ENCODE results near the gene ARHGAP25.
A peak's percentile ranks its signal among the peaks of the same experiment; 100 is the strongest.

The ARHGAP25 gene, protein sequence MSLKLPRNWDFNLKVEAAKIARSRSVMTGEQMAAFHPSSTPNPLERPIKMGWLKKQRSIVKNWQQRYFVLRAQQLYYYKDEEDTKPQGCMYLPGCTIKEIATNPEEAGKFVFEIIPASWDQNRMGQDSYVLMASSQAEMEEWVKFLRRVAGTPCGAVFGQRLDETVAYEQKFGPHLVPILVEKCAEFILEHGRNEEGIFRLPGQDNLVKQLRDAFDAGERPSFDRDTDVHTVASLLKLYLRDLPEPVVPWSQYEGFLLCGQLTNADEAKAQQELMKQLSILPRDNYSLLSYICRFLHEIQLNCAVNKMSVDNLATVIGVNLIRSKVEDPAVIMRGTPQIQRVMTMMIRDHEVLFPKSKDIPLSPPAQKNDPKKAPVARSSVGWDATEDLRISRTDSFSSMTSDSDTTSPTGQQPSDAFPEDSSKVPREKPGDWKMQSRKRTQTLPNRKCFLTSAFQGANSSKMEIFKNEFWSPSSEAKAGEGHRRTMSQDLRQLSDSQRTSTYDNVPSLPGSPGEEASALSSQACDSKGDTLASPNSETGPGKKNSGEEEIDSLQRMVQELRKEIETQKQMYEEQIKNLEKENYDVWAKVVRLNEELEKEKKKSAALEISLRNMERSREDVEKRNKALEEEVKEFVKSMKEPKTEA

GRCh38 chr2:68734688-68735525 lies at the start of gene ARHGAP25:
Gene ARHGAP25 (plus strand): TSS chr2:68734811. CDS start chr2:68735200, 389 bp downstream.
- peak; percentile 73 to 80 for DNase-seq

- no peak for DNase-seq
These were observed 48.4 kb upstream of the ARHGAP25 start for GRCh38 chr2:68686178-68686577.

- no peak for DNase-seq
These were observed 47.6 kb upstream of the ARHGAP25 start for GRCh38 chr2:68687018-68687417.

DNA sequence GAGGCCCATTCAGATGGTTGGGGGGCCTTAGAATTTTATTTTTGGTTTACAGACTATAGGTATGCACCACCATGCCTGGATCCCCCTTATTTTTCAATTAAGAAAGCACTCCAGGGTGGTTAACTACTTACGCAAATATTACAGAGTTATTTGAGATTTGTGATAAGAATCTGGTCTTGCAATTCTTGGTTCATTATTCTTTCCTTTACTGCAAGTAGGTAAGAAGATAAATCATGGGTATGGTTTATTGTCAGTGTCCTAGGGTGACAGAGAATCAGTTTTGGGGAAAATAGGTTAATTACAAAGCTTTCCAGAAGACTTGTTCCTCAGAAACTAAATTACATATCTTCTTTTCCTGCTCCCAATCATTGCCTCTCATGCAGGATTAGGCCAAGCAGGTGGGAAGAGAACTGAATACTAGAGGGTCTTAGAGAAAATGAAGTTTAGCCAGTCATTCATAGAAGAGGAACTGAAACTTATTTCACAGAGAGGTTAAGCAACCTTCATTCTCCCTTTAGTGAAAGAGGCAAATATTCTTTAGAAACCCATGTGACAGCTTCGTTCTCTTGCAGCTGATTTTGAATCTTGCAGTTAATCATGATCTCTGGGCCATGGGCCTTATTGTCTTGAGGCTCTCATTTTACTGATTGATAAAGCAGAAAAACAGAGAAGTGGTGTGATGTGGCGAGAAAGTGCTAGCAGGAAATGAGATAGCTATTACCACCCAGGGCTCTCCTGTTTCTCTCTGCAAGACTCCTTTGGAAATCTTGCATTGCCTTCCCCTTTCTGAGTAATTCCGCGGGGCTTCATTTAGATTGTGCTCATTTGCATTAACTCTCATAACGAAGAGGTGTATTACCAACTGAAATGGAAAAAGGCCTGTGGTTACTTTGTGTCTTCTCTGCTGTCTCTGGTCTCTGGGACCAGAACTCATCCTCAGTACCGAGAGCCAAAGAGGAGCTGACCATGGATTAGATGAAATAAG lies 44.8 kb upstream of the ARHGAP25 start:
- peak in 1 of 2 donors; percentile 18 for DNase-seq

GRCh38 chr2:68690851-68691250 lies 43.8 kb upstream of the ARHGAP25 start:
- no peak for DNase-seq

GRCh38 chr2:68692511-68692910 lies 42.1 kb upstream of the ARHGAP25 start:
- DNase-seq: no peak

- no peak for DNase-seq
These were observed 40.7 kb upstream of the ARHGAP25 start for GRCh38 chr2:68693951-68694350.

DNA sequence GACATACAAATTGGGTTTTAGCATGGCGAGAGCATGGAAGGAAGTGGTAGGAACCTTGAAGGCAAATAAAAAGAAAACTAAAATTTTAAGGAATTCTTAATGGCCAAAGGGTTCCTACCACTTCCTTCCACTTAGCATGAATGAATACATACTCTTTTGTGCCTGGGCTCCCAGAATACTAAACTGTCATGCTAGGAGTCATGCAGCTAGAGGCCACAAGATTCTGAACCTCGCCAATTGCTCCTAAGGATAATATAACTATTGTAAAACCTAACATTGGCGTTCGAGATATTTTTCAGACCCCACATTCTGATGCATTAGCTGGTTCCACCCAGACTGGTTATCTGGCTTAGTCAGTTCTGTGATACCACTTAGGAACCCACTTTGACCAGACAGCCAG lies 38.6 kb upstream of the ARHGAP25 start:
- no peak for DNase-seq

GRCh38 chr2:68696554-68696953 lies 38.1 kb upstream of the ARHGAP25 start:
- DNase-seq: no peak

DNA sequence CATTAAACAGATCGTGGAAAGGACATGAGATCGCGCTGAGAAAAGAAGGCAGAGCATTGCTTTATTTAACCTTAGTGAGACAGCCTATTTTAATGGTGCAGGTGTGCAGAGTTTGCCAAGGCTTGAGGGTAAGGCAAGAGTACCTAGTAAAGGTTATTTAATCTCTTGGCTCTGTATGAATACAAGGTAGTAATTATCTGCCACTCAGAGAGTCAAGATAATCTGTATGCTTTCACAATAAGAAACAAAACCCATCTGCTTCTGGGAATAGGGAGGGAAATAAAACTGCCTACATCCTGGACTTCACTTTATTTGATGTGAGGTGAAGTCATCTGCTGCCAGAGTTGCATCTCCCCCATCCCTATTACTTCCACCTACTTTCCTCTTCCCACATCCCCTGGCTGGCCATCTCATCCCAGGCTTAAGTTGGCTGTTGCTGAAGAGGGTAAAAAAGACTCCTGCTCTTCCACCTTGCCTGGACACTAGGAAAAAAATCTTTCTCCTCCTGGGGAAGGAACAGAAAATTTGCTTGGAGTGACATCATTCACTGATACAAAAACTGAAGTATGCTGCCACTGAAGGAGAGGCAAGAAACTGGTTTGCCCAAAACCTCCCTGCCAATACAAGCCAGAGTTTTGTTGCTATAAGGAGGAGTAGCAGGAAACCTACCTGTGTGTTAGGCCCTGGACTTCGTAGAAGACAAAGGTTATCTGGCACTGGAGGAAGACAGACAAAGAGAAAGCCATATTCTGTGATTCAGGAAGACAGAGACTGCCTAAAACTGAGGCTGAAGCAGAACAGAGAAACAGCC lies 35.8 kb upstream of the ARHGAP25 start:
- no peak for DNase-seq

DNA sequence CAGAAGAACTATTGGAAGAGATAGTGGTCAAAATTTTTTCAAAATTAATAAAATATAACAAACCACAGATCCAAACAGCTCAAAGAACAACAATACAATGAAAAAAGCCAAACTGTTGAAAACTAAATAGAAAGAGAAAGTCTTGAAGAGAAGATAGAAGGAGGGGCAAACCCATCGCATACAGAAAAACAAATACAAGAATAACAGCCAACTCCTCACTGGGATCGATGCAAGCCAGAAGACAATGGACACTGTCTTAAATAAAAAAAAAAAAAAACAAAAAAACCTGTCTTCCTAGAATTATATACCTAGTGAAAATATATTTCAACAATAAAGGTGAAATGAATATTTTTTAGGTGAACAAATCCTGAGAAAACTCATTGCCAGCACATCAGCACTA lies 34.1 kb upstream of the ARHGAP25 start:
- no peak for DNase-seq

DNA sequence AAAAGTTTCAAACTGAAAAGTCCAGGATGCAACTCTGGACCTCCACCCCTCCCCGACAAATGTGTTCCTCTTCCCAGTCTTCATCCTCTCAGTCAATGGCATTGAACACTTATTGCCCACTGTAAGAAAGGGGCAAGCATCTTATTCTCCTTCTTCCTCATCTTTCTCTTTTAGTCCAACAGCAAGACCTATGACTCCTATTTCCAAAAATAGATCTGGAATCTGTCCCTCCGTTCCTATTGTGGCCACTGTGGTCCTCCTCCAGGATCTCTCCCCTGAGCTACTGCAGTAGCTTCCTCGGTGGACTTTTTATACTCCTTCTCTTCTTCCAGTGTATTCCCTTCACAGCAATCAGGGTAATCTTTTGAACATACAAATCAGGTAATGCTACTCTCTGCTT lies 28.0 kb upstream of the ARHGAP25 start:
- no peak for DNase-seq

GRCh38 chr2:68708629-68709028 lies 26.0 kb upstream of the ARHGAP25 start:
- no peak for DNase-seq

GRCh38 chr2:68709421-68709911 lies 25.1 kb upstream of the ARHGAP25 start:
- peak in 1 of 2 donors; percentile 55 for DNase-seq

DNA sequence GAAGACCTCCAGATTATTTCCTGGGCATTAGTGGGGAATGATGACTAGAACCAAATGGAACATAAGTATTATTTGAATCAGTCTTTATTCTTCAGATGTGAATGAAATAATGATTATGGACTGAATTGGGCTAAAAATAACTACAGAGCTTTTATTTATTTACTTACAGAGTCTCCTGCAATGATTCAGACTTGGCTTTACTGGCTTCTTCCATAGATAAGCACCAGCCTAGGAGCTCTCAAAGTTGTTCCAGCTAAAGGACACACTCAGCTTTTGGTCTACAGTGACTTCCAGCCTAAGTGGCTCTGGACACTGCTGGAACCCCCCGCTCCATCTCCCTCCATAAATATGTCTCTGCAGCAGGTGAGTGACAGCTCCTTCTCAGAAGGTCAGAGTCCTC lies 24.3 kb upstream of the ARHGAP25 start:
- no peak for DNase-seq

DNA sequence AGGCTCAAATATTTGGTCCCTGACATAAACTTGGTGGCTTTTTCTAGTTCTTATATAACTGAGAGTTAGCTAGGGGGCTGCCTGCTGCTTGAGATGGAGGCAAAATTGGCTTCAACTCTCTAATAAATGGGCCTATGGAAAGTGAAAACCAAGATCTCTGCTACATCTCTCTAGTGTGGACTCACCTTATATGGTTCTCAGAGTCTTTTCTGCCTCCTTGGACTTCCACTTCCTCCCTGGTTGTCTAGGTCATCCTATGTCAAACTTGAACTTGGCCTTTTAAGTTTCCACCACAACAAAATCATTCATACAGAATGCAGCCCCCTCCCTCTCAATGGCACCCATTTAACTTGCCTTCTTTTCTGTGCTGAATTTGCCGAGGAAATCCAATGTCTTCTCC lies 23.9 kb upstream of the ARHGAP25 start:
- no peak for DNase-seq

GRCh38 chr2:68714866-68715265 lies 19.7 kb upstream of the ARHGAP25 start:
- DNase-seq: peak; percentile 58 to 77

- peak; percentile 49 to 69 for DNase-seq
These were observed 19.1 kb upstream of the ARHGAP25 start for GRCh38 chr2:68715353-68716041.

GRCh38 chr2:68716604-68717304 lies 17.9 kb upstream of the ARHGAP25 start:
- DNase-seq: peak in 1 of 2 donors; percentile 43

DNA sequence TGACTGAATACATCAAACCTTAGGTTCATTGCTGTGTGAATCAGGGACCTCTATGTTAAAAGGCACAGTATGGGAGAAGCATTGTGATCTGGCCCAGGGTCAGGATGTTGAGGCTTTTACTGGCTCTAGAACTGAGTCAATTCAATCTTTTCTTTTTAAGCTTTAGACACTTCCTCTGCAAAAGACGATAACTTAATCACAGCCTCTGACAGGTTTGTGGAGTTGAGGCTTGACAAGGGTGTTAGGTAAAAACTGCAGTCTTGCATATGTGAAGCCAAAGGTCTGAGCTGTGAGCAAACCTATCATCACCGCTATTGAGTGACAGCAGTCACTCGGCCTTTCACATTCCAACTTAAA lies 17.3 kb upstream of the ARHGAP25 start:
- DNase-seq: peak in 1 of 2 donors; percentile 43

Measured in CD4-positive, alpha-beta T cell treated with Interferon alpha-2 for 1 hour (primary cell).